Measurements from ENCODE around the gene OMD.

GRCh38 chr9:92432972-92433548 lies 8.8 kb upstream of the OMD start:
- TF ChIP-seq POLR2A (IDR thresholded peaks at IDR 0.05; ENCODE audit: low read length) (no peak), GATA1 (IDR thresholded peaks at IDR 0.05; ENCODE audit: low read depth, low read length) (no peak)

All from erythroblast (primary cell).